ENCODE results near the gene ZSCAN18. TPM values are rescaled to one million over a fixed set of nuclear protein-coding genes. Genes with fewer than 3 reads are reported as not detected.

The ZSCAN18 gene
- total RNA-seq, 2 experiments from 2014 or later, result not detected

- ChIA-PET CTCF (ENCODE audit: unreplicated experiment) (no interaction called here), POLR2A (no interaction called here)
- no TSS peak for BruUV-seq (replicated peaks)
- Histone ChIP-seq H2AFZ (ENCODE audit: low read length) (no peak overlapping the region), H3K4me3 (ENCODE audit: low read depth, low read length, poor library complexity, severe bottlenecking) (no peak overlapping the region), H3K79me2 (ENCODE audit: insufficient read depth, low read depth, low read length) (no peaks in the 10 kb centered on the region), H3K27ac (ENCODE audit: low read depth, low read length, poor library complexity, severe bottlenecking) (no peak overlapping the region), H3K4me1 (ENCODE audit: insufficient read depth, low read length, poor library complexity, severe bottlenecking) (no peaks in the 10 kb centered on the region), H3K4me2 (ENCODE audit: low read length) (no peak overlapping the region), H4K20me1 (ENCODE audit: insufficient read depth, low read length) (no peaks in the 10 kb centered on the region), H3K36me3 (ENCODE audit: insufficient read depth, low read length) (no peaks in the 10 kb centered on the region), H3K9me2 (ENCODE audit: insufficient read depth, low read length) (no peaks in the 10 kb centered on the region), H3K9me3 (ENCODE audit: low read length) (peaks cover 11% of the 10 kb centered on the region; the same call in 1 of the 2 replicates)
- TF ChIP-seq CTCF (conservative IDR thresholded peaks at IDR 0.05; ENCODE audit: low read length) (no peak), EZH2phosphoT487 (IDR thresholded peaks at IDR 0.05; ENCODE audit: borderline replicate concordance, low read depth, low read length) (no peak)
- intact Hi-C loops (cut with micrococcal nuclease; ENCODE audit: unreplicated experiment), result no loop called here
- no peak for DNase-seq (ENCODE audit: low spot score)
These were observed 20.0 kb upstream of the ZSCAN18 start for GRCh38 chr19:58117841-58118575.

- H3K27ac ChIP-seq (ENCODE audit: low read depth, low read length, poor library complexity, severe bottlenecking), result no peak overlapping the region
- POLR2A ChIA-PET, result no interaction called here
- no peaks in the 10 kb centered on the region for H4K20me1 ChIP-seq (ENCODE audit: insufficient read depth, low read length)
- intact Hi-C loops (cut with micrococcal nuclease; ENCODE audit: unreplicated experiment), result no loop called here
- H3K4me3 ChIP-seq (ENCODE audit: low read depth, low read length, poor library complexity, severe bottlenecking), result no peak overlapping the region
- no peaks in the 10 kb centered on the region for H3K9me2 ChIP-seq (ENCODE audit: insufficient read depth, low read length)
- CTCF ChIA-PET (ENCODE audit: unreplicated experiment), result no interaction called here
- no peaks in the 10 kb centered on the region for H3K79me2 ChIP-seq (ENCODE audit: insufficient read depth, low read depth, low read length)
- no peak overlapping the region for H2AFZ ChIP-seq (ENCODE audit: low read length)
- no peak for DNase-seq (ENCODE audit: low spot score)
- H3K4me1 ChIP-seq (ENCODE audit: insufficient read depth, low read length, poor library complexity, severe bottlenecking), result no peaks in the 10 kb centered on the region
- no TSS peak for BruUV-seq (replicated peaks)
- H3K36me3 ChIP-seq (ENCODE audit: insufficient read depth, low read length), result no peaks in the 10 kb centered on the region
- no peak overlapping the region for H3K4me2 ChIP-seq (ENCODE audit: low read length)
- TF ChIP-seq EZH2phosphoT487 (IDR thresholded peaks at IDR 0.05; ENCODE audit: borderline replicate concordance, low read depth, low read length), result no peak
- TF ChIP-seq CTCF (conservative IDR thresholded peaks at IDR 0.05; ENCODE audit: low read length), result no peak
- H3K9me3 ChIP-seq (ENCODE audit: low read length), result peaks cover 26% of the 10 kb centered on the region
These were observed 10.5 kb upstream of the ZSCAN18 start for GRCh38 chr19:58108546-58108817.

- no peak for DNase-seq (ENCODE audit: low spot score)
- Histone ChIP-seq H3K27ac (ENCODE audit: low read depth, low read length, poor library complexity, severe bottlenecking) (no peak overlapping the region), H2AFZ (ENCODE audit: low read length) (no peak overlapping the region), H4K20me1 (ENCODE audit: insufficient read depth, low read length) (no peaks in the 10 kb centered on the region), H3K9me2 (ENCODE audit: insufficient read depth, low read length) (no peaks in the 10 kb centered on the region), H3K36me3 (ENCODE audit: insufficient read depth, low read length) (no peaks in the 10 kb centered on the region), H3K9me3 (ENCODE audit: low read length) (peaks cover 26% of the 10 kb centered on the region), H3K4me1 (ENCODE audit: insufficient read depth, low read length, poor library complexity, severe bottlenecking) (no peaks in the 10 kb centered on the region), H3K4me2 (ENCODE audit: low read length) (no peak overlapping the region), H3K4me3 (ENCODE audit: low read depth, low read length, poor library complexity, severe bottlenecking) (no peak overlapping the region), H3K79me2 (ENCODE audit: insufficient read depth, low read depth, low read length) (no peaks in the 10 kb centered on the region)
- intact Hi-C loops (cut with micrococcal nuclease; ENCODE audit: unreplicated experiment), result no loop called here
- ChIA-PET CTCF (ENCODE audit: unreplicated experiment) (no interaction called here), POLR2A (no interaction called here)
- TF ChIP-seq CTCF (conservative IDR thresholded peaks at IDR 0.05; ENCODE audit: low read length) (no peak), EZH2phosphoT487 (IDR thresholded peaks at IDR 0.05; ENCODE audit: borderline replicate concordance, low read depth, low read length) (no peak)
- no TSS peak for BruUV-seq (replicated peaks)
These were observed 9.9 kb upstream of the ZSCAN18 start for GRCh38 chr19:58107778-58108545.

Data from OCI-LY7 (cell line).